WTC11 (cell line): ENCODE results near the gene COL27A1. TPM values are rescaled to one million over a fixed set of nuclear protein-coding genes. Genes with fewer than 3 reads are reported as not detected.

Source experiments
- ATAC-seq: fragments of 200-7000 bp; cut with Tn5 transposase; 2 replicates; pipeline ENCODE4 v1.10.0; 2021; ENCODE audit warnings: mild to moderate bottlenecking, moderate library complexity
- CTCF ChIA-PET: fragments of 300-600 bp; sonication (Branson Sonifier 250); formaldehyde crosslinking; loops from one replicate; lab custom pipeline; 2021; ENCODE audit warnings: antibody characterized with exemption; lab: Charles Lee
- POLR2A ChIA-PET: fragments of 350-600 bp; sonication (Branson Sonifier 250); formaldehyde crosslinking; loops from one replicate; lab custom pipeline; 2021; ENCODE audit warnings: antibody characterized with exemption; lab: Charles Lee
- DNase-seq: peaks from one replicate; pipeline ENCODE4 v3.0.0; 2021; ENCODE audit warnings: low spot score
- H3K27ac Mint-ChIP-seq: 2 replicates; pipeline ENCODE4 v1.8.0; 2021; ENCODE audit warnings: mixed read lengths
- H3K27me3 Mint-ChIP-seq: 2 replicates; pipeline ENCODE4 v1.8.0; 2021; ENCODE audit warnings: low read depth, mild to moderate bottlenecking, moderate library complexity, mixed read lengths
- H3K36me3 Mint-ChIP-seq: 2 replicates; pipeline ENCODE4 v1.8.0; 2021; ENCODE audit warnings: mixed read lengths
- H3K4me1 Mint-ChIP-seq: 2 replicates; pipeline ENCODE4 v1.8.0; 2022; ENCODE audit warnings: mixed read lengths
- H3K4me3 Mint-ChIP-seq: 2 replicates; pipeline ENCODE4 v1.8.0; 2021; ENCODE audit warnings: mild to moderate bottlenecking, moderate library complexity, mixed read lengths
- H3K9me3 Mint-ChIP-seq: 2 replicates; pipeline ENCODE4 v1.8.0; 2021; ENCODE audit warnings: mixed read lengths
- FOXP1 ChIP-seq: sonication (generic); formaldehyde crosslinking; IDR thresholded peaks from 2 replicates; pipeline ENCODE4 v1.8.0; 2022; ENCODE audit warnings: missing genetic modification reagents, mild to moderate bottlenecking, moderate library complexity, borderline replicate concordance
- GRHL2 ChIP-seq: fragments of 250-450 bp; sonication (Bioruptor Pico); IDR thresholded peaks from 2 replicates; pipeline ENCODE4 v1.8.0; 2022; ENCODE audit warnings: mild to moderate bottlenecking, moderate library complexity; ENCODE audit not compliant: insufficient replicate concordance, severe bottlenecking
- MXD4 ChIP-seq: fragments of 250-450 bp; sonication (Bioruptor Pico); IDR thresholded peaks from 2 replicates; pipeline ENCODE4 v1.8.0; 2021; ENCODE audit warnings: mild to moderate bottlenecking, moderate library complexity, borderline replicate concordance
- NFATC4 ChIP-seq: fragments of 250-450 bp; sonication (Bioruptor Pico); IDR thresholded peaks from 2 replicates; pipeline ENCODE4 v1.9.0; 2021; ENCODE audit warnings: mild to moderate bottlenecking
- NFE2L1 ChIP-seq: sonication (generic); formaldehyde crosslinking; IDR thresholded peaks from 2 replicates; pipeline ENCODE4 v1.8.1; 2023; ENCODE audit warnings: missing genetic modification reagents
- NR1H2 ChIP-seq: sonication (generic); formaldehyde crosslinking; IDR thresholded peaks from 2 replicates; pipeline ENCODE4 v1.9.0; 2021; ENCODE audit warnings: mild to moderate bottlenecking, moderate library complexity, missing genetic modification reagents
- SP1 ChIP-seq: sonication (generic); formaldehyde crosslinking; conservative IDR thresholded peaks from 2 replicates; pipeline ENCODE4 v1.8.1; 2022; ENCODE audit warnings: missing genetic modification reagents
- TCF7 ChIP-seq: sonication (generic); formaldehyde crosslinking; IDR thresholded peaks from 2 replicates; pipeline ENCODE4 v1.8.0; 2022; ENCODE audit warnings: mild to moderate bottlenecking, low read depth, missing genetic modification reagents, moderate library complexity
- ZNF121 ChIP-seq: sonication (generic); formaldehyde crosslinking; IDR thresholded peaks from 2 replicates; pipeline ENCODE4 v1.8.0; 2023; ENCODE audit warnings: missing genetic modification reagents
- ZNF138 ChIP-seq: sonication (generic); formaldehyde crosslinking; conservative IDR thresholded peaks from 2 replicates; pipeline ENCODE4 v1.8.1; 2022; ENCODE audit warnings: mild to moderate bottlenecking, moderate library complexity, missing genetic modification reagents
- total RNA-seq: library from RNA; stranded (reverse); gene quantifications from 3 replicates; pipeline ENCODE4 v1.2.3, GENCODE V29; 2021
- TF ChIP-seq, protein P1 (sequence below): sonication (generic); formaldehyde crosslinking; IDR thresholded peaks from 2 replicates; pipeline ENCODE4 v1.8.1; 2023; ENCODE audit warnings: mild to moderate bottlenecking, missing genetic modification reagents, moderate library complexity
- TF ChIP-seq, protein P2 (sequence below): fragments of 250-450 bp; sonication (Bioruptor Pico); IDR thresholded peaks from 2 replicates; pipeline ENCODE4 v2.1.2; 2022; ENCODE audit warnings: mild to moderate bottlenecking, moderate library complexity
- TF ChIP-seq, protein P3 (sequence below): fragments of 250-450 bp; sonication (Bioruptor Pico); IDR thresholded peaks from 2 replicates; pipeline ENCODE4 v1.8.0; 2021; ENCODE audit warnings: mild to moderate bottlenecking
- TF ChIP-seq, protein P4 (sequence below): sonication (generic); formaldehyde crosslinking; IDR thresholded peaks from 2 replicates; pipeline ENCODE4 v1.8.0; 2022; ENCODE audit warnings: mild to moderate bottlenecking, missing genetic modification reagents
- TF ChIP-seq, protein P5 (sequence below): sonication (generic); formaldehyde crosslinking; IDR thresholded peaks from 2 replicates; pipeline ENCODE4 v1.8.0; 2023; ENCODE audit warnings: mild to moderate bottlenecking, missing genetic modification reagents
- TF ChIP-seq, protein P6 (sequence below): sonication (generic); formaldehyde crosslinking; IDR thresholded peaks from 2 replicates; pipeline ENCODE4 v1.8.0; 2022; ENCODE audit warnings: missing genetic modification reagents

Gene COL27A1
- total RNA-seq, 1 experiment from 2014 or later, result 47.5 TPM

DNA sequence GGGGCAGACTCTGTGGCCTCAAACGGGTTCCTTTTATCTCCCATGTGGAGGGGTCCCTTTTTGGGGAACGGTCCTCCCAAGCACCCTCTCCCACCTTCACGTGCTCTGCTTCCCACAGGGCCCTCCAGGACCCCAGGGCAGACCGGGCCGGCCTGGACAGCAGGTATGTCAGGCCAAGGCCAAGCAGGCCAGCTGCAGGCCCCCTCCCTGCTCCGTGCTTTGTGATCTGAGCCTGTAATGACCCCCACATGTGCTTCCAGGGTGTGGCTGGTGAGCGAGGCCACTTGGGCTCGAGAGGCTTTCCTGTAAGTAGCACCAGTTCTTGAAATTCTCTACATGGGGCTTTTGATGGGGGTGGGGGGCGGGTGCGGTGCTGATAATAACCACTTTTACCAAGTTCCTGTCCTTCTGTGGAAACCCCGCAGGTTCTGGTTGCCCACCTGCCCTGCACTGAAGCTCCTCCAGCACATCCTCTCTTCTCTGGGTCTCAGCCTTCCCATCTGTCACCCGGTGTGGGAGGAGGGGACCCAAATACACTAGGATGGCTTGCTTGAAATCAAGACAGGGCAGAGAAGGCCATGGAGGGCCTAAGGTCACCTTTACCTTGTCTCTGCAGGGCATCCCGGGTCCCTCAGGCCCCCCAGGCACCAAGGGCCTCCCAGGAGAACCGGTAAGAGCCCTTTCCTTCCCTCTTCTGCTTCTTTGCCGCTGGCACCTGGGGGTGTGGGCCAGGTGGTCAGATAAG lies 109.6 kb downstream of the COL27A1 start (continued):
- TF ChIP-seq, protein P1, sequence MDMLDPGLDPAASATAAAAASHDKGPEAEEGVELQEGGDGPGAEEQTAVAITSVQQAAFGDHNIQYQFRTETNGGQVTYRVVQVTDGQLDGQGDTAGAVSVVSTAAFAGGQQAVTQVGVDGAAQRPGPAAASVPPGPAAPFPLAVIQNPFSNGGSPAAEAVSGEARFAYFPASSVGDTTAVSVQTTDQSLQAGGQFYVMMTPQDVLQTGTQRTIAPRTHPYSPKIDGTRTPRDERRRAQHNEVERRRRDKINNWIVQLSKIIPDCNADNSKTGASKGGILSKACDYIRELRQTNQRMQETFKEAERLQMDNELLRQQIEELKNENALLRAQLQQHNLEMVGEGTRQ (CRISPR knock-in tag), result no peak
- TF ChIP-seq NR1H2 (CRISPR knock-in tag) (no peak), MXD4 (no peak), SP1 (CRISPR knock-in tag) (no peak)
- TF ChIP-seq, protein P2, sequence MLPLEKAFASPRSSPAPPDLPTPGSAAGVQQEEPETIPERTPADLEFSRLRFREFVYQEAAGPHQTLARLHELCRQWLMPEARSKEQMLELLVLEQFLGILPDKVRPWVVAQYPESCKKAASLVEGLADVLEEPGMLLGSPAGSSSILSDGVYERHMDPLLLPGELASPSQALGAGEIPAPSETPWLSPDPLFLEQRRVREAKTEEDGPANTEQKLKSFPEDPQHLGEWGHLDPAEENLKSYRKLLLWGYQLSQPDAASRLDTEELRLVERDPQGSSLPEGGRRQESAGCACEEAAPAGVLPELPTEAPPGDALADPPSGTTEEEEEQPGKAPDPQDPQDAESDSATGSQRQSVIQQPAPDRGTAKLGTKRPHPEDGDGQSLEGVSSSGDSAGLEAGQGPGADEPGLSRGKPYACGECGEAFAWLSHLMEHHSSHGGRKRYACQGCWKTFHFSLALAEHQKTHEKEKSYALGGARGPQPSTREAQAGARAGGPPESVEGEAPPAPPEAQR (CRISPR knock-in tag), result no peak
- TF ChIP-seq, protein P3, sequence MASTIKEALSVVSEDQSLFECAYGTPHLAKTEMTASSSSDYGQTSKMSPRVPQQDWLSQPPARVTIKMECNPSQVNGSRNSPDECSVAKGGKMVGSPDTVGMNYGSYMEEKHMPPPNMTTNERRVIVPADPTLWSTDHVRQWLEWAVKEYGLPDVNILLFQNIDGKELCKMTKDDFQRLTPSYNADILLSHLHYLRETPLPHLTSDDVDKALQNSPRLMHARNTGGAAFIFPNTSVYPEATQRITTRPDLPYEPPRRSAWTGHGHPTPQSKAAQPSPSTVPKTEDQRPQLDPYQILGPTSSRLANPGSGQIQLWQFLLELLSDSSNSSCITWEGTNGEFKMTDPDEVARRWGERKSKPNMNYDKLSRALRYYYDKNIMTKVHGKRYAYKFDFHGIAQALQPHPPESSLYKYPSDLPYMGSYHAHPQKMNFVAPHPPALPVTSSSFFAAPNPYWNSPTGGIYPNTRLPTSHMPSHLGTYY, result no peak

DNA sequence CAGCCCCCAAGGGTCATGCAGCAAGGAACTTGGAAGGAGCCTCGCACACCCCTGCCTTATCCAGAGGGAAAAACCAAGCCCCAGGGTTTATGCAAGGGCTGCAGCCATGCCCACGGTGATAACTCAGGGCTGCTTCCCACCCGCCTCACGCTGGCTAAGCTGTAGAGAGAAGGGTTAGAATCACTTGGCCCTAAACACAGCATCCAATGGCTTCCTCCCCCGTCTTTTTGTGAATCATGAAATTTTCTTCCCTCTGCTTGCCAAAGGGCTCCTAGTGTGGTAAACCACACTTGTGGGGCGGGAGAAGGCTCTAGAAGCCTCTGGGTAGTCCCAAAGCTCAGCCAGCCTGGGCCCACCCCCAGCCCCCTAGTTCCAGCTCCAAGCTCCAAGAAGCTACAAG lies 111.6 kb downstream of the COL27A1 start:
- TF ChIP-seq TCF7 (CRISPR knock-in tag), result no peak
- TF ChIP-seq, protein P4, sequence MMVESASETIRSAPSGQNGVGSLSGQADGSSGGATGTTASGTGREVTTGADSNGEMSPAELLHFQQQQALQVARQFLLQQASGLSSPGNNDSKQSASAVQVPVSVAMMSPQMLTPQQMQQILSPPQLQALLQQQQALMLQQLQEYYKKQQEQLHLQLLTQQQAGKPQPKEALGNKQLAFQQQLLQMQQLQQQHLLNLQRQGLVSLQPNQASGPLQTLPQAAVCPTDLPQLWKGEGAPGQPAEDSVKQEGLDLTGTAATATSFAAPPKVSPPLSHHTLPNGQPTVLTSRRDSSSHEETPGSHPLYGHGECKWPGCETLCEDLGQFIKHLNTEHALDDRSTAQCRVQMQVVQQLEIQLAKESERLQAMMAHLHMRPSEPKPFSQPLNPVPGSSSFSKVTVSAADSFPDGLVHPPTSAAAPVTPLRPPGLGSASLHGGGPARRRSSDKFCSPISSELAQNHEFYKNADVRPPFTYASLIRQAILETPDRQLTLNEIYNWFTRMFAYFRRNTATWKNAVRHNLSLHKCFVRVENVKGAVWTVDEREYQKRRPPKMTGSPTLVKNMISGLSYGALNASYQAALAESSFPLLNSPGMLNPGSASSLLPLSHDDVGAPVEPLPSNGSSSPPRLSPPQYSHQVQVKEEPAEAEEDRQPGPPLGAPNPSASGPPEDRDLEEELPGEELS (CRISPR knock-in tag), result no peak
- no peak for TF ChIP-seq FOXP1 (CRISPR knock-in tag)
- TF ChIP-seq, protein P1 (CRISPR knock-in tag), result no peak
- TF ChIP-seq, protein P5, sequence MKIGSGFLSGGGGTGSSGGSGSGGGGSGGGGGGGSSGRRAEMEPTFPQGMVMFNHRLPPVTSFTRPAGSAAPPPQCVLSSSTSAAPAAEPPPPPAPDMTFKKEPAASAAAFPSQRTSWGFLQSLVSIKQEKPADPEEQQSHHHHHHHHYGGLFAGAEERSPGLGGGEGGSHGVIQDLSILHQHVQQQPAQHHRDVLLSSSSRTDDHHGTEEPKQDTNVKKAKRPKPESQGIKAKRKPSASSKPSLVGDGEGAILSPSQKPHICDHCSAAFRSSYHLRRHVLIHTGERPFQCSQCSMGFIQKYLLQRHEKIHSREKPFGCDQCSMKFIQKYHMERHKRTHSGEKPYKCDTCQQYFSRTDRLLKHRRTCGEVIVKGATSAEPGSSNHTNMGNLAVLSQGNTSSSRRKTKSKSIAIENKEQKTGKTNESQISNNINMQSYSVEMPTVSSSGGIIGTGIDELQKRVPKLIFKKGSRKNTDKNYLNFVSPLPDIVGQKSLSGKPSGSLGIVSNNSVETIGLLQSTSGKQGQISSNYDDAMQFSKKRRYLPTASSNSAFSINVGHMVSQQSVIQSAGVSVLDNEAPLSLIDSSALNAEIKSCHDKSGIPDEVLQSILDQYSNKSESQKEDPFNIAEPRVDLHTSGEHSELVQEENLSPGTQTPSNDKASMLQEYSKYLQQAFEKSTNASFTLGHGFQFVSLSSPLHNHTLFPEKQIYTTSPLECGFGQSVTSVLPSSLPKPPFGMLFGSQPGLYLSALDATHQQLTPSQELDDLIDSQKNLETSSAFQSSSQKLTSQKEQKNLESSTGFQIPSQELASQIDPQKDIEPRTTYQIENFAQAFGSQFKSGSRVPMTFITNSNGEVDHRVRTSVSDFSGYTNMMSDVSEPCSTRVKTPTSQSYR, result no peak
- TF ChIP-seq, protein P6, sequence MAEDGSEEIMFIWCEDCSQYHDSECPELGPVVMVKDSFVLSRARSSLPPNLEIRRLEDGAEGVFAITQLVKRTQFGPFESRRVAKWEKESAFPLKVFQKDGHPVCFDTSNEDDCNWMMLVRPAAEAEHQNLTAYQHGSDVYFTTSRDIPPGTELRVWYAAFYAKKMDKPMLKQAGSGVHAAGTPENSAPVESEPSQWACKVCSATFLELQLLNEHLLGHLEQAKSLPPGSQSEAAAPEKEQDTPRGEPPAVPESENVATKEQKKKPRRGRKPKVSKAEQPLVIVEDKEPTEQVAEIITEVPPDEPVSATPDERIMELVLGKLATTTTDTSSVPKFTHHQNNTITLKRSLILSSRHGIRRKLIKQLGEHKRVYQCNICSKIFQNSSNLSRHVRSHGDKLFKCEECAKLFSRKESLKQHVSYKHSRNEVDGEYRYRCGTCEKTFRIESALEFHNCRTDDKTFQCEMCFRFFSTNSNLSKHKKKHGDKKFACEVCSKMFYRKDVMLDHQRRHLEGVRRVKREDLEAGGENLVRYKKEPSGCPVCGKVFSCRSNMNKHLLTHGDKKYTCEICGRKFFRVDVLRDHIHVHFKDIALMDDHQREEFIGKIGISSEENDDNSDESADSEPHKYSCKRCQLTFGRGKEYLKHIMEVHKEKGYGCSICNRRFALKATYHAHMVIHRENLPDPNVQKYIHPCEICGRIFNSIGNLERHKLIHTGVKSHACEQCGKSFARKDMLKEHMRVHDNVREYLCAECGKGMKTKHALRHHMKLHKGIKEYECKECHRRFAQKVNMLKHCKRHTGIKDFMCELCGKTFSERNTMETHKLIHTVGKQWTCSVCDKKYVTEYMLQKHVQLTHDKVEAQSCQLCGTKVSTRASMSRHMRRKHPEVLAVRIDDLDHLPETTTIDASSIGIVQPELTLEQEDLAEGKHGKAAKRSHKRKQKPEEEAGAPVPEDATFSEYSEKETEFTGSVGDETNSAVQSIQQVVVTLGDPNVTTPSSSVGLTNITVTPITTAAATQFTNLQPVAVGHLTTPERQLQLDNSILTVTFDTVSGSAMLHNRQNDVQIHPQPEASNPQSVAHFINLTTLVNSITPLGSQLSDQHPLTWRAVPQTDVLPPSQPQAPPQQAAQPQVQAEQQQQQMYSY (CRISPR knock-in tag), result no peak
- no peak for TF ChIP-seq ZNF138 (CRISPR knock-in tag)
- no peak for TF ChIP-seq GRHL2 (CRISPR knock-in tag)
- TF ChIP-seq NFE2L1 (CRISPR knock-in tag), result no peak
- TF ChIP-seq ZNF121 (CRISPR knock-in tag), result no peak
- TF ChIP-seq NFATC4 (CRISPR knock-in tag), result no peak
- no peak for ATAC-seq
- ChIA-PET CTCF (interaction anchor here (1.1 to 9.2 kb wide), 2 partner anchors 24 to 159 kb away, joined by 8 to 114 read pairs; no protein-coding TSS in a partner anchor), POLR2A (no interaction called here)
- DNase-seq, result no peak
- no peaks in the 10 kb centered on the region for H3K9me3 Mint-ChIP-seq
- H3K4me1 Mint-ChIP-seq, result no peaks in the 10 kb centered on the region
- no peak overlapping the region for H3K27ac Mint-ChIP-seq
- no peaks in the 10 kb centered on the region for H3K36me3 Mint-ChIP-seq
- H3K27me3 Mint-ChIP-seq, result no peaks in the 10 kb centered on the region
- no peak overlapping the region for H3K4me3 Mint-ChIP-seq
